Measurements from ENCODE around the gene PLCD4.

Gene PLCD4

GRCh38 chr2:218607436-218608115 lies at the start of gene PLCD4:
Gene PLCD4 (plus strand): TSS chr2:218607899. CDS start chr2:218615740, 7,841 bp downstream.
- no peak within 1 kb of the TSS for H3K4me3 Mint-ChIP-seq
- no peak within 1 kb of the TSS for H3K27ac Mint-ChIP-seq
- peaks cover 16% of the 10 kb centered on the region for H3K27me3 Mint-ChIP-seq (ENCODE audit: low read depth)
- no peaks in the 10 kb centered on the region for H3K36me3 Mint-ChIP-seq (ENCODE audit: low read depth)
- H3K9me3 Mint-ChIP-seq, result no peaks in the 10 kb centered on the region
- no peaks in the 10 kb centered on the region for H3K4me1 Mint-ChIP-seq (ENCODE audit: low read depth)

DNA sequence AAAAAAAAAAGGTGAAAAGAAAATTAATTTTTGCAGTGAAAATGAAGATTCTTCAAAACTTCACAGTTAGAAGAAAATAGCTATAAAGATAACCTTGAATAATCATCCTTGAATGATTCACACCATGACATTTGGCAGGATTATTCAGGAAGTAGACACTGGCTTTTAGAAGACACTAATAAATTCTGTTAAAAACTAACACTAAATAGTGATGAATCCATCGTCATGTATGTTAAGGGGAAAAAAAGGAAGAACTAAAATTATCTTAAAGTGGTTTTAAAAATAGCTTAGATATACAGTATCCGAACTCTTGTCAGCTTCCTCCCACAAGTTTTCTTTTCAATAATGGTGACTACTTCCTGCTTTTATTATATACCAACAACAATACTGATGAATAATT lies 49.8 kb upstream of the PLCD4 start:
- Mint-ChIP-seq H3K9me3 (no peaks in the 10 kb centered on the region), H3K36me3 (ENCODE audit: low read depth) (peaks cover 51% of the 10 kb centered on the region), H3K27me3 (ENCODE audit: low read depth) (no peaks in the 10 kb centered on the region), H3K4me3 (no peak overlapping the region), H3K27ac (no peak overlapping the region), H3K4me1 (ENCODE audit: low read depth) (peaks cover 17% of the 10 kb centered on the region)

DNA sequence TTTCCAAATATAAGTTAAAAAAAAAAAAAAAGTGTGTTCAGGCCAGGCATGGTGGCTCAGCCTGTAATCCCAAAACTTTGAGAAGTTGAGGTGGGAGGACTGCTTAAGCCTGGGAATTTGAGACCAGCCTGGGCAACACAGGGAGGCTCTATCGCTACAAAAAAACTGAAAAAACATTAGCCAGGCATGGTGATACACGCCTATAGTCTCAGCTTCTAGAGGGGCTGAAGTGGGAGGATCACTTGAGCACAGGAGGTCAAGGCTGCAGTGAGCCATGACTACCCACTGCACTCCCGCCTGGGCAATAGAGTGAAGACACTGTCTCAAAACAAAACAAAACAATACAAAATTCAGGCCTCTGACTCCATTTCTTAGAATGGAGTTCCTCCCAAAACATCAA lies 48.7 kb upstream of the PLCD4 start:
- no peak overlapping the region for H3K27ac Mint-ChIP-seq
- no peaks in the 10 kb centered on the region for H3K27me3 Mint-ChIP-seq (ENCODE audit: low read depth)
- H3K4me1 Mint-ChIP-seq (ENCODE audit: low read depth), result peaks cover 18% of the 10 kb centered on the region
- H3K36me3 Mint-ChIP-seq (ENCODE audit: low read depth), result peaks cover 47% of the 10 kb centered on the region
- H3K9me3 Mint-ChIP-seq, result no peaks in the 10 kb centered on the region
- H3K4me3 Mint-ChIP-seq, result no peak overlapping the region

GRCh38 chr2:218564056-218564455 lies 43.6 kb upstream of the PLCD4 start:
- H3K9me3 Mint-ChIP-seq, result no peaks in the 10 kb centered on the region
- H3K36me3 Mint-ChIP-seq (ENCODE audit: low read depth), result peaks cover 46% of the 10 kb centered on the region
- peak overlapping the region; percentile 34 for H3K27ac Mint-ChIP-seq
- peaks cover 33% of the 10 kb centered on the region for H3K4me1 Mint-ChIP-seq (ENCODE audit: low read depth)
- H3K27me3 Mint-ChIP-seq (ENCODE audit: low read depth), result no peaks in the 10 kb centered on the region
- no peak overlapping the region for H3K4me3 Mint-ChIP-seq

DNA sequence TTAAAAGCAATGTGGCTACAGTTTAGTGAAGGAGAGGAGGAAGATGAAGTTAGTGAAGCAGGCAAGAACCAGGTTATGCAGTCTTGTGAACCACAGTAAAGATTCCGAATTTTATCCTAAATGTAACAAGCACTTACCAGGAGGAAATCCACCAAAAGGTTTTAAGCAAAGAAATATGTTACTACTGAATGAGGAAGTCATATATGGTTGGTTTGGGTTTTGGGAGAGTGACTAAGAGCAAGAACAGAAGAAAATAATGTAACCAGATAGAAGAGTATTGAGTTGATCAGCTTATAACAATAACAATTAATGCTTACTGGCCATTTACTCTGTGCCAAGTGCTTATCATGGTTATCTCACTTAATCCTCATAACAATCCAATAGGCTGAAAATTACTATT lies 41.4 kb upstream of the PLCD4 start:
- Mint-ChIP-seq H3K4me3 (peak overlapping the region; percentile 88), H3K27ac (peak overlapping the region; percentile 45), H3K9me3 (no peaks in the 10 kb centered on the region), H3K4me1 (ENCODE audit: low read depth) (peaks cover 49% of the 10 kb centered on the region), H3K27me3 (ENCODE audit: low read depth) (no peaks in the 10 kb centered on the region), H3K36me3 (ENCODE audit: low read depth) (peaks cover 41% of the 10 kb centered on the region)

DNA sequence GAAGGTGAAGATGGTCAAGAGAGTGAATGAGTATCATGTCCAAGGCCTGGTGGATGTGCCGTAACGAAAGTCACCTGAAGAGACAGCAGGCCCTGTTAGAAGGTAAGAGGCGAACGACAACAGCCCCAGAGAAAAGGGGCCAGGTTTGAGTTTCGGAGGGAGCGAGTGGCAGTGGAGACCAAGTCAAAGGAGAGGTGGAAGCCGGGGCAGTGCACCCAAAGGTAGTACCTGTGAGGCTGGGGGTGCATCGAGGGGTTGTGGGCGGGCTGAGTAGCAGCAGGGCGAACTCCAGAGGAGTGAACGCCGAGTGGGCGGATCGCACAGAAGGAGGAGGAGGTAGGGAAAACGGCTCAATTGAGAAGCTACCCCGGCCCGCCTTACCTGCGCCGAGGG lies 39.9 kb upstream of the PLCD4 start:
- peaks cover 36% of the 10 kb centered on the region for H3K36me3 Mint-ChIP-seq (ENCODE audit: low read depth)
- no peaks in the 10 kb centered on the region for H3K27me3 Mint-ChIP-seq (ENCODE audit: low read depth)
- peak overlapping the region; percentile 88 for H3K4me3 Mint-ChIP-seq
- peak overlapping the region; percentile 85 for H3K27ac Mint-ChIP-seq
- peaks cover 44% of the 10 kb centered on the region for H3K4me1 Mint-ChIP-seq (ENCODE audit: low read depth)
- H3K9me3 Mint-ChIP-seq, result no peaks in the 10 kb centered on the region

GRCh38 chr2:218568190-218569037 lies 39.3 kb upstream of the PLCD4 start, which contains the start of the genes CNOT9 and USP37:
Gene CNOT9 (plus strand): TSS chr2:218568839. CDS start chr2:218568955, 116 bp downstream.
Gene USP37 (minus strand): TSS chr2:218568351. CDS start chr2:218558653, 9,698 bp downstream.
- Mint-ChIP-seq H3K27ac (peak within 1 kb of the TSS; percentile 85), H3K9me3 (no peaks in the 10 kb centered on the region), H3K4me3 (peak within 1 kb of the TSS; percentile 88)

GRCh38 chr2:218569038-218569431 lies 38.7 kb upstream of the PLCD4 start:
- Mint-ChIP-seq H3K27ac (peak overlapping the region; percentile 85), H3K27me3 (ENCODE audit: low read depth) (no peaks in the 10 kb centered on the region), H3K4me3 (peak overlapping the region; percentile 88), H3K4me1 (ENCODE audit: low read depth) (peaks cover 42% of the 10 kb centered on the region), H3K9me3 (no peaks in the 10 kb centered on the region), H3K36me3 (ENCODE audit: low read depth) (peaks cover 30% of the 10 kb centered on the region)

More at GRCh38 chr2:218568190-218569037, 39.3 kb upstream of the PLCD4 start, which contains the start of the genes CNOT9 and USP37:
- peaks cover 44% of the 10 kb centered on the region for H3K4me1 Mint-ChIP-seq (ENCODE audit: low read depth)
- H3K27me3 Mint-ChIP-seq (ENCODE audit: low read depth), result no peaks in the 10 kb centered on the region
- H3K36me3 Mint-ChIP-seq (ENCODE audit: low read depth), result peaks cover 36% of the 10 kb centered on the region

GRCh38 chr2:218569661-218570500 lies 37.8 kb upstream of the PLCD4 start:
- H3K36me3 Mint-ChIP-seq (ENCODE audit: low read depth), result peaks cover 28% of the 10 kb centered on the region
- no peaks in the 10 kb centered on the region for H3K9me3 Mint-ChIP-seq
- H3K4me1 Mint-ChIP-seq (ENCODE audit: low read depth), result peaks cover 38% of the 10 kb centered on the region
- peak overlapping the region; percentile 88 for H3K4me3 Mint-ChIP-seq
- peak overlapping the region; percentile 85 for H3K27ac Mint-ChIP-seq
- H3K27me3 Mint-ChIP-seq (ENCODE audit: low read depth), result no peaks in the 10 kb centered on the region

DNA sequence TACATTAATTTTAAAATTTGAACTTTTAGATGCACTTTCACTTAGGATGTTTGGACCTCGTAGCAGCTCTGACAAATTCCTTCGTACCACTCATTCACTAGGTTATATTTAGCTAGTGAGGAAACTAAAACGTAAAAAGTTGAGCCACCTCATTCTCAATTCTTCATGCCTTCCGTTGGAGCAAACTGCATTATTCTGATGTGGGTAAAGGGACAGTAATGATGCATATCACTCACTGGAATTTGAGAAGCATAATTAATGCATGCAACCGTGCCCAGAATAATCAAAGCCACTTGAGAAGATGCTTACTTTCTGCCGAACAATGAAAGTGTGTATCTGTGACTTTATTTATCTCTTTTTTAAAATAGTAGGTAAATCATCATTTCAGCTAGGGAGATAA lies 36.8 kb upstream of the PLCD4 start:
- Mint-ChIP-seq H3K27ac (peak overlapping the region; percentile 85), H3K4me1 (ENCODE audit: low read depth) (peaks cover 38% of the 10 kb centered on the region), H3K36me3 (ENCODE audit: low read depth) (peaks cover 30% of the 10 kb centered on the region), H3K4me3 (peak overlapping the region; percentile 88), H3K9me3 (no peaks in the 10 kb centered on the region), H3K27me3 (ENCODE audit: low read depth) (no peaks in the 10 kb centered on the region)

DNA sequence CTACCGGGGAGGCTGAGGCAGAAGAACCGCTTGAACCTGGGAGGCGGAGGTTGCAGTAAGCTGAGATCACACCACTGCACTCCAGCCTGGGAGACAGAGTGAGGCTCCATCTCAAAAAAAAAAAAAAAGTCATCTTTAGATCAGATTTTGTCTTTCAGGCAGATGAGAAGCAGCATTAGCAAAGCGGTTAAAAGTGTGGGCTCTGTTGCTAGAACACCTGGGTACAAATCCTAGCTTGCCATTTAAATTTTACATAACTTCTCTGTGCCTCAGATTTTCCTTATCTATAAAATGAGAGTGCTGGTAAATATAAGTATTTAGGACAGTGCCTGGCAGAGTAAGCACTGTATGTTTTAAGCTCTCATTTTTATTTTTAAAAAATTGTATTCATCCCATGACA lies 30.8 kb upstream of the PLCD4 start:
- no peak overlapping the region for H3K4me3 Mint-ChIP-seq
- H3K36me3 Mint-ChIP-seq (ENCODE audit: low read depth), result peaks cover 13% of the 10 kb centered on the region
- no peaks in the 10 kb centered on the region for H3K27me3 Mint-ChIP-seq (ENCODE audit: low read depth)
- H3K27ac Mint-ChIP-seq, result no peak overlapping the region
- H3K4me1 Mint-ChIP-seq (ENCODE audit: low read depth), result peaks cover 31% of the 10 kb centered on the region
- H3K9me3 Mint-ChIP-seq, result no peaks in the 10 kb centered on the region

GRCh38 chr2:218577482-218578220 lies 30.0 kb upstream of the PLCD4 start:
- Mint-ChIP-seq H3K27me3 (ENCODE audit: low read depth) (no peaks in the 10 kb centered on the region), H3K9me3 (no peaks in the 10 kb centered on the region), H3K4me1 (ENCODE audit: low read depth) (peaks cover 32% of the 10 kb centered on the region), H3K27ac (no peak overlapping the region), H3K4me3 (no peak overlapping the region), H3K36me3 (ENCODE audit: low read depth) (peaks cover 16% of the 10 kb centered on the region)

GRCh38 chr2:218578272-218578877 lies 29.3 kb upstream of the PLCD4 start:
- H3K4me3 Mint-ChIP-seq, result no peak overlapping the region
- H3K27ac Mint-ChIP-seq, result no peak overlapping the region
- H3K9me3 Mint-ChIP-seq, result no peaks in the 10 kb centered on the region
- peaks cover 22% of the 10 kb centered on the region for H3K36me3 Mint-ChIP-seq (ENCODE audit: low read depth)
- H3K4me1 Mint-ChIP-seq (ENCODE audit: low read depth), result peaks cover 31% of the 10 kb centered on the region
- H3K27me3 Mint-ChIP-seq (ENCODE audit: low read depth), result no peaks in the 10 kb centered on the region
